Fibroblast of villous mesenchyme (primary cell): Measurements from ENCODE around the gene CRELD2. TPM values are rescaled to one million over a fixed set of nuclear protein-coding genes. Genes with fewer than 3 reads are reported as not detected.

Experiments
- DNase-seq: peaks from one replicate; pipeline ENCODE4 v3.0.0-alpha.2; 2010; ENCODE audit warnings: low read depth
- H3K4me3 ChIP-seq: 2 replicates; pipeline ENCODE4 v1.5.1; 2011; ENCODE audit warnings: low read depth, mild to moderate bottlenecking, low read length
- CTCF ChIP-seq: IDR thresholded peaks from 2 replicates; pipeline ENCODE4 v1.5.1; 2012; ENCODE audit warnings: low read depth, mild to moderate bottlenecking, low read length; ENCODE audit not compliant: insufficient read depth
- total RNA-seq: library from RNA; depleted of rRNA; stranded (reverse); fragments of >200 nt; gene quantifications from 2 replicates; pipeline ENCODE4 v1.2.3, GENCODE V29; 2012

The CRELD2 gene
- total RNA-seq, 1 donor: 53.1 TPM

GRCh38 chr22:49911881-49912625 is 6.4 kb upstream of the CRELD2 start:
- no peak for TF ChIP-seq CTCF
- no peak overlapping the region for H3K4me3 ChIP-seq
- no peak for DNase-seq

GRCh38 chr22:49913026-49913425 is 5.4 kb upstream of the CRELD2 start:
- DNase-seq: no peak
- TF ChIP-seq CTCF: no peak
- H3K4me3 ChIP-seq: no peak overlapping the region

GRCh38 chr22:49913446-49913845 is 5.0 kb upstream of the CRELD2 start:
- no peak for DNase-seq
- TF ChIP-seq CTCF: no peak
- H3K4me3 ChIP-seq: no peak overlapping the region

- H3K4me3 ChIP-seq: no peak overlapping the region
- TF ChIP-seq CTCF: no peak
- no peak for DNase-seq
Observed at GRCh38 chr22:49914256-49914655, 4.2 kb upstream of the CRELD2 start.

GRCh38 chr22:49915610-49916009 is 2.8 kb upstream of the CRELD2 start:
- H3K4me3 ChIP-seq: no peak overlapping the region
- no peak for DNase-seq
- TF ChIP-seq CTCF: no peak

- no peak for DNase-seq
- no peak for TF ChIP-seq CTCF
- no peak overlapping the region for H3K4me3 ChIP-seq
Observed at GRCh38 chr22:49916831-49917230, 1.6 kb upstream of the CRELD2 start.
